Measurements from ENCODE around the gene TMEM163. TPM values are rescaled to one million over a fixed set of nuclear protein-coding genes. Genes with fewer than 3 reads are reported as not detected.

TMEM163 gene
- polyA plus RNA-seq, 6 donors from 2014 or later, result 0.33 to 1.0 (median 0.47) TPM

GRCh38 chr2:134416637-134417036, 302.2 kb downstream of the TMEM163 start:
- H3K4me3 Mint-ChIP-seq, result no peak overlapping the region
- peak overlapping the region in 1 of 6 donors; percentile 75 for H3K27ac Mint-ChIP-seq
- peaks cover 12 to 20% of the 10 kb centered on the region in 2 donors for H3K36me3 Mint-ChIP-seq
- no peak for DNase-seq
- no peaks in the 10 kb centered on the region for H3K9me3 Mint-ChIP-seq
- H3K27me3 Mint-ChIP-seq, result no peaks in the 10 kb centered on the region
- no peak for ATAC-seq (ENCODE audit: low read depth in 2 of 2)
- H3K4me1 Mint-ChIP-seq, result peaks cover 13 to 23% (median 14%) of the 10 kb centered on the region in 3 donors

GRCh38 chr2:134416018-134416417, 302.8 kb downstream of the TMEM163 start:
- Mint-ChIP-seq H3K9me3 (no peaks in the 10 kb centered on the region), H3K4me3 (no peak overlapping the region), H3K27me3 (no peaks in the 10 kb centered on the region), H3K27ac (peak overlapping the region in 2 of 6 donors; percentile 5 to 47), H3K4me1 (peaks cover 19 to 29% (median 20%) of the 10 kb centered on the region in 3 donors), H3K36me3 (peaks cover 12 to 20% of the 10 kb centered on the region in 2 donors)
- ATAC-seq (ENCODE audit: low read depth in 2 of 2) (no peak), DNase-seq (no peak)

- Mint-ChIP-seq H3K4me1 (peaks cover 33 to 48% (median 36%) of the 10 kb centered on the region in 3 donors), H3K4me3 (no peak overlapping the region), H3K9me3 (no peaks in the 10 kb centered on the region), H3K27ac (peak overlapping the region in 1 of 6 donors; percentile 57), H3K36me3 (peaks cover 12 to 16% of the 10 kb centered on the region in 2 donors), H3K27me3 (no peaks in the 10 kb centered on the region)
- ATAC-seq (ENCODE audit: low read depth in 2 of 2), result no peak
- no peak for DNase-seq
These were observed 304.9 kb downstream of the TMEM163 start for GRCh38 chr2:134413912-134414311.

GRCh38 chr2:134413430-134413829, 305.4 kb downstream of the TMEM163 start:
- ATAC-seq (ENCODE audit: low read depth in 2 of 2), result no peak
- no peak overlapping the region for H3K4me3 Mint-ChIP-seq
- no peaks in the 10 kb centered on the region for H3K27me3 Mint-ChIP-seq
- no peaks in the 10 kb centered on the region for H3K9me3 Mint-ChIP-seq
- H3K36me3 Mint-ChIP-seq, result peaks cover 12 to 13% of the 10 kb centered on the region in 2 donors
- peaks cover 33 to 51% (median 39%) of the 10 kb centered on the region in 3 donors for H3K4me1 Mint-ChIP-seq
- DNase-seq, result no peak
- H3K27ac Mint-ChIP-seq, result no peak overlapping the region

- no peak for DNase-seq
- Mint-ChIP-seq H3K27ac (no peak overlapping the region), H3K27me3 (no peaks in the 10 kb centered on the region), H3K9me3 (no peaks in the 10 kb centered on the region), H3K4me1 (peaks cover 39 to 51% (median 43%) of the 10 kb centered on the region in 3 donors), H3K4me3 (no peak overlapping the region), H3K36me3 (peaks cover 8% of the 10 kb centered on the region in 2 donors)
- ATAC-seq (ENCODE audit: low read depth in 2 of 2), result no peak
These were observed 306.2 kb downstream of the TMEM163 start for GRCh38 chr2:134412639-134412999.

GRCh38 chr2:134411828-134412638, 306.8 kb downstream of the TMEM163 start:
- Mint-ChIP-seq H3K4me1 (peaks cover 44 to 57% (median 49%) of the 10 kb centered on the region in 3 donors), H3K4me3 (peak overlapping the region; percentile 37 to 83 (median 72)), H3K36me3 (peaks cover 8% of the 10 kb centered on the region in 2 donors)

GRCh38 chr2:134411279-134411827, 307.4 kb downstream of the TMEM163 start:
- no peaks in the 10 kb centered on the region for H3K27me3 Mint-ChIP-seq
- peak overlapping the region; percentile 87 to 96 (median 94) for H3K27ac Mint-ChIP-seq
- peak overlapping the region; percentile 37 to 83 (median 72) for H3K4me3 Mint-ChIP-seq
- H3K36me3 Mint-ChIP-seq, result peaks cover 8 to 10% of the 10 kb centered on the region in 2 donors
- DNase-seq (no peak), ATAC-seq (ENCODE audit: low read depth in 2 of 2) (no peak)
- no peaks in the 10 kb centered on the region for H3K9me3 Mint-ChIP-seq
- H3K4me1 Mint-ChIP-seq, result peaks cover 47 to 62% (median 56%) of the 10 kb centered on the region in 3 donors

More at GRCh38 chr2:134411828-134412638, 306.8 kb downstream of the TMEM163 start:
- DNase-seq, result peak; percentile 81
- peak; percentile 94 for ATAC-seq (ENCODE audit: low read depth in 2 of 2)
- H3K27ac Mint-ChIP-seq, result peak overlapping the region; percentile 87 to 96 (median 93)
- H3K27me3 Mint-ChIP-seq, result no peaks in the 10 kb centered on the region
- no peaks in the 10 kb centered on the region for H3K9me3 Mint-ChIP-seq

GRCh38 chr2:134410831-134411231, 308.0 kb downstream of the TMEM163 start:
- H3K36me3 Mint-ChIP-seq, result peaks cover 8 to 10% of the 10 kb centered on the region in 2 donors
- no peaks in the 10 kb centered on the region for H3K9me3 Mint-ChIP-seq
- ATAC-seq (ENCODE audit: low read depth in 2 of 2), result no peak
- peak overlapping the region in 6 of 8 donors; percentile 41 to 82 (median 64) for H3K4me3 Mint-ChIP-seq
- H3K4me1 Mint-ChIP-seq, result peaks cover 46 to 63% (median 57%) of the 10 kb centered on the region in 3 donors
- H3K27ac Mint-ChIP-seq, result peak overlapping the region; percentile 87 to 96 (median 94)
- H3K27me3 Mint-ChIP-seq, result no peaks in the 10 kb centered on the region
- DNase-seq, result no peak

GRCh38 chr2:134410006-134410405, 308.8 kb downstream of the TMEM163 start:
- DNase-seq (no peak), ATAC-seq (ENCODE audit: low read depth in 2 of 2) (no peak)
- H3K27ac Mint-ChIP-seq, result peak overlapping the region; percentile 63 to 96 (median 90)
- no peak overlapping the region for H3K4me3 Mint-ChIP-seq
- H3K27me3 Mint-ChIP-seq, result no peaks in the 10 kb centered on the region
- no peaks in the 10 kb centered on the region for H3K9me3 Mint-ChIP-seq
- peaks cover 49 to 70% (median 57%) of the 10 kb centered on the region in 3 donors for H3K4me1 Mint-ChIP-seq
- peaks cover 8 to 9% of the 10 kb centered on the region in 2 donors for H3K36me3 Mint-ChIP-seq

GRCh38 chr2:134408791-134409190, 310.0 kb downstream of the TMEM163 start:
- peaks cover 49 to 70% (median 57%) of the 10 kb centered on the region in 3 donors for H3K4me1 Mint-ChIP-seq
- ATAC-seq (ENCODE audit: low read depth in 2 of 2), result no peak
- DNase-seq, result no peak
- no peaks in the 10 kb centered on the region for H3K27me3 Mint-ChIP-seq
- H3K4me3 Mint-ChIP-seq, result no peak overlapping the region
- peaks cover 8 to 10% of the 10 kb centered on the region in 2 donors for H3K36me3 Mint-ChIP-seq
- H3K27ac Mint-ChIP-seq, result peak overlapping the region; percentile 3 to 96 (median 58)
- no peaks in the 10 kb centered on the region for H3K9me3 Mint-ChIP-seq

- Mint-ChIP-seq H3K4me1 (peaks cover 50 to 70% (median 60%) of the 10 kb centered on the region in 3 donors), H3K4me3 (peak overlapping the region in 1 of 8 donors; percentile 48)
These were observed 310.4 kb downstream of the TMEM163 start for GRCh38 chr2:134408386-134408785.

GRCh38 chr2:134407154-134407890, 311.5 kb downstream of the TMEM163 start:
- Mint-ChIP-seq H3K4me1 (peaks cover 53 to 70% (median 63%) of the 10 kb centered on the region in 3 donors), H3K4me3 (no peak overlapping the region), H3K36me3 (peaks cover 12 to 17% of the 10 kb centered on the region in 2 donors), H3K27me3 (no peaks in the 10 kb centered on the region), H3K9me3 (no peaks in the 10 kb centered on the region), H3K27ac (peak overlapping the region in 4 of 6 donors; percentile 29 to 91 (median 82))
- ATAC-seq (ENCODE audit: low read depth in 2 of 2) (no peak), DNase-seq (no peak)

More at GRCh38 chr2:134408386-134408785, 310.4 kb downstream of the TMEM163 start:
- no peak for ATAC-seq (ENCODE audit: low read depth in 2 of 2)
- Mint-ChIP-seq H3K27me3 (no peaks in the 10 kb centered on the region), H3K36me3 (peaks cover 8 to 14% of the 10 kb centered on the region in 2 donors), H3K9me3 (no peaks in the 10 kb centered on the region), H3K27ac (peak overlapping the region in 5 of 6 donors; percentile 32 to 96 (median 71))
- DNase-seq, result no peak

GRCh38 chr2:134406736-134407135, 312.1 kb downstream of the TMEM163 start:
- Mint-ChIP-seq H3K36me3 (peaks cover 12 to 17% of the 10 kb centered on the region in 2 donors), H3K4me3 (peak overlapping the region in 1 of 8 donors; percentile 26), H3K9me3 (no peaks in the 10 kb centered on the region), H3K4me1 (peaks cover 50 to 64% (median 59%) of the 10 kb centered on the region in 3 donors), H3K27me3 (no peaks in the 10 kb centered on the region), H3K27ac (peak overlapping the region in 5 of 6 donors; percentile 29 to 91 (median 80))
- DNase-seq (no peak), ATAC-seq (ENCODE audit: low read depth in 2 of 2) (no peak)

Data from naive B cell (primary cell).